Hepatocyte (in vitro differentiated cells): Measurements from ENCODE around the gene MRPL19.

Source experiments
- EZH2 ChIP-seq: fragments of 200-600 bp; sonication (generic); IDR thresholded peaks from 2 replicates; pipeline ENCODE4 v1.6.1; 2016; ENCODE audit warnings: antibody characterized with exemption, mild to moderate bottlenecking, borderline replicate concordance
- TF ChIP-seq, protein P1 (sequence below): fragments of 200-600 bp; sonication (generic); IDR thresholded peaks from 2 replicates; pipeline ENCODE4 v1.5.1; 2016; ENCODE audit warnings: antibody characterized with exemption, mild to moderate bottlenecking; ENCODE audit not compliant: poor library complexity

- TF ChIP-seq, protein P1, sequence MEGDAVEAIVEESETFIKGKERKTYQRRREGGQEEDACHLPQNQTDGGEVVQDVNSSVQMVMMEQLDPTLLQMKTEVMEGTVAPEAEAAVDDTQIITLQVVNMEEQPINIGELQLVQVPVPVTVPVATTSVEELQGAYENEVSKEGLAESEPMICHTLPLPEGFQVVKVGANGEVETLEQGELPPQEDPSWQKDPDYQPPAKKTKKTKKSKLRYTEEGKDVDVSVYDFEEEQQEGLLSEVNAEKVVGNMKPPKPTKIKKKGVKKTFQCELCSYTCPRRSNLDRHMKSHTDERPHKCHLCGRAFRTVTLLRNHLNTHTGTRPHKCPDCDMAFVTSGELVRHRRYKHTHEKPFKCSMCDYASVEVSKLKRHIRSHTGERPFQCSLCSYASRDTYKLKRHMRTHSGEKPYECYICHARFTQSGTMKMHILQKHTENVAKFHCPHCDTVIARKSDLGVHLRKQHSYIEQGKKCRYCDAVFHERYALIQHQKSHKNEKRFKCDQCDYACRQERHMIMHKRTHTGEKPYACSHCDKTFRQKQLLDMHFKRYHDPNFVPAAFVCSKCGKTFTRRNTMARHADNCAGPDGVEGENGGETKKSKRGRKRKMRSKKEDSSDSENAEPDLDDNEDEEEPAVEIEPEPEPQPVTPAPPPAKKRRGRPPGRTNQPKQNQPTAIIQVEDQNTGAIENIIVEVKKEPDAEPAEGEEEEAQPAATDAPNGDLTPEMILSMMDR = no peak
- TF ChIP-seq EZH2 = no peak
Observed at GRCh38 chr2:75622500-75622899, 24.1 kb upstream of the MRPL19 start.
